HepG2 (cell line): ENCODE measurements around the gene DUSP16. TPM values are rescaled to one million over a fixed set of nuclear protein-coding genes. Genes with fewer than 3 reads are reported as not detected.

Experiments used
- ATF7 ChIP-seq, 2 experiments: fragments of 450-650 bp in 1 of 2; sonication (generic) in 1 of 2; formaldehyde crosslinking in 1 of 2; IDR thresholded peaks; 2 replicates each; pipeline versions ENCODE4 v1.4.0 to v1.6.1; 2016 to 2020; ENCODE audit warnings: antibody characterized with exemption in 1 of 2, mild to moderate bottlenecking in 1 of 2, missing genetic modification reagents in 1 of 2
- CEBPG ChIP-seq: IDR thresholded peaks from 2 replicates; pipeline ENCODE4 v1.6.1; 2016
- CREB1 ChIP-seq, 2 experiments: fragments of 450-650 bp in 1 of 2; IDR thresholded peaks; 2 replicates each; pipeline ENCODE4 v1.6.1; 2016 to 2017; ENCODE audit warnings: control low read depth in 1 of 2, mild to moderate bottlenecking in 1 of 2, missing compliant biosample characterization in 1 of 2, missing genetic modification characterization in 1 of 2
- DNMT1 ChIP-seq: sonication (generic); formaldehyde crosslinking; IDR thresholded peaks from 2 replicates; pipeline ENCODE4 v1.5.1; 2020; ENCODE audit warnings: mild to moderate bottlenecking, missing genetic modification reagents
- FOSL2 ChIP-seq: sonication (generic); formaldehyde crosslinking; IDR thresholded peaks from 2 replicates; pipeline ENCODE4 v1.4.0; 2020; ENCODE audit warnings: missing genetic modification reagents
- HMGXB3 ChIP-seq: sonication (generic); formaldehyde crosslinking; IDR thresholded peaks from 2 replicates; pipeline ENCODE4 v1.4.0; 2020; ENCODE audit warnings: missing genetic modification reagents, borderline replicate concordance
- MAFF ChIP-seq: IDR thresholded peaks from 2 replicates; pipeline ENCODE4 v1.6.1; 2011; ENCODE audit warnings: low read depth, low read length, improper control_type of control experiment
- MEIS1 ChIP-seq: sonication (generic); formaldehyde crosslinking; IDR thresholded peaks from 2 replicates; pipeline ENCODE4 v1.9.0; 2021; ENCODE audit warnings: mild to moderate bottlenecking, missing genetic modification reagents, moderate library complexity, borderline replicate concordance
- MIER2 ChIP-seq: IDR thresholded peaks from 2 replicates; pipeline ENCODE4 v1.6.1; 2016; ENCODE audit warnings: missing biosample characterization, missing genetic modification reagents
- MIER3 ChIP-seq: IDR thresholded peaks from 2 replicates; pipeline ENCODE4 v1.6.1; 2016; ENCODE audit warnings: missing compliant biosample characterization, borderline replicate concordance
- MYC ChIP-seq: sonication (generic); formaldehyde crosslinking; IDR thresholded peaks from 2 replicates; pipeline ENCODE4 v1.9.0; 2021; ENCODE audit warnings: missing genetic modification reagents, borderline replicate concordance
- NFKBIZ ChIP-seq: IDR thresholded peaks from 2 replicates; pipeline ENCODE4 v1.6.1; 2018; ENCODE audit warnings: missing genetic modification reagents, missing compliant biosample characterization
- NR2F1 ChIP-seq, 2 experiments: fragments of 450-650 bp in 1 of 2; formaldehyde crosslinking in 1 of 2; IDR thresholded peaks; 2 replicates each; pipeline versions ENCODE4 v1.5.0 to v1.6.1; 2016 to 2020; ENCODE audit warnings: mild to moderate bottlenecking in 1 of 2, missing compliant biosample characterization in 1 of 2, missing genetic modification reagents in 1 of 2, moderate library complexity in 1 of 2
- SRF ChIP-seq: IDR thresholded peaks from 2 replicates; pipeline ENCODE4 v1.6.1; 2011; ENCODE audit warnings: mild to moderate bottlenecking, low read depth, low read length, moderate library complexity
- ZMYM3 ChIP-seq: sonication (generic); formaldehyde crosslinking; IDR thresholded peaks from 2 replicates; pipeline ENCODE4 v1.5.1; 2020; ENCODE audit warnings: mild to moderate bottlenecking, missing genetic modification reagents
- ZNF431 ChIP-seq: sonication (generic); formaldehyde crosslinking; IDR thresholded peaks from 2 replicates; pipeline ENCODE4 v1.9.0; 2022; ENCODE audit warnings: missing genetic modification reagents, low read depth, mild to moderate bottlenecking, borderline replicate concordance
- ZNF580 ChIP-seq: IDR thresholded peaks from 2 replicates; pipeline ENCODE4 v1.6.1; 2016; ENCODE audit warnings: low read depth, borderline replicate concordance
- ZNF652 ChIP-seq: IDR thresholded peaks from 2 replicates; pipeline ENCODE4 v1.6.1; 2016; ENCODE audit warnings: low read depth, borderline replicate concordance
- ZNF747 ChIP-seq: sonication (generic); formaldehyde crosslinking; IDR thresholded peaks from 2 replicates; pipeline ENCODE4 v1.8.1; 2023; ENCODE audit warnings: missing genetic modification reagents, mild to moderate bottlenecking, borderline replicate concordance
- ZNF839 ChIP-seq: sonication (generic); formaldehyde crosslinking; IDR thresholded peaks from 2 replicates; pipeline ENCODE4 v1.4.0; 2020; ENCODE audit warnings: missing genetic modification reagents, mild to moderate bottlenecking, borderline replicate concordance
- ZSCAN12 ChIP-seq: sonication (generic); formaldehyde crosslinking; IDR thresholded peaks from 2 replicates; pipeline ENCODE4 v1.9.0; 2021; ENCODE audit warnings: mild to moderate bottlenecking, missing genetic modification reagents
- polyA plus RNA-seq, 8 experiments: library from polyadenylated mRNA; depleted of rRNA in 3 of 8; stranded (reverse) in 7 of 8; unstranded in 1 of 8; fragments of >200 nt; fragmentation: Illumina TruSeq in 4 of 8; extraction: Trizol in 4 of 8; gene quantifications; 2 replicates each; pipeline versions ENCODE4 v1.2.1 to v1.2.3, GENCODE V29; 2011 to 2016; ENCODE audit warnings: low read depth in 4 of 8, missing spikeins in 1 of 8, mixed read lengths in 1 of 8; ENCODE audit not compliant: insufficient read depth in 1 of 8
- total RNA-seq, 5 experiments: library from RNA; depleted of rRNA; stranded (reverse); fragments of >200 nt; fragmentation: Illumina TruSeq; extraction: Trizol; gene quantifications; 2 replicates each; pipeline ENCODE4 v1.2.3, GENCODE V29; 2016; ENCODE audit warnings: low read depth in 1 of 5
- TF ChIP-seq, protein P1 (sequence below), 2 experiments: IDR thresholded peaks; 2 replicates each; pipeline ENCODE4 v1.6.1; 2011 to 2012; ENCODE audit warnings: low read length in 2 of 2, borderline replicate concordance in 1 of 2, low read depth in 1 of 2, mild to moderate bottlenecking in 1 of 2, moderate library complexity in 1 of 2

DUSP16 gene
- total and polyA plus RNA-seq, 2 of the 13 experiments (the other 11 are each of a cell fraction or from before 2014, with no cell fraction given), result 45.7 to 46.6 TPM

DNA sequence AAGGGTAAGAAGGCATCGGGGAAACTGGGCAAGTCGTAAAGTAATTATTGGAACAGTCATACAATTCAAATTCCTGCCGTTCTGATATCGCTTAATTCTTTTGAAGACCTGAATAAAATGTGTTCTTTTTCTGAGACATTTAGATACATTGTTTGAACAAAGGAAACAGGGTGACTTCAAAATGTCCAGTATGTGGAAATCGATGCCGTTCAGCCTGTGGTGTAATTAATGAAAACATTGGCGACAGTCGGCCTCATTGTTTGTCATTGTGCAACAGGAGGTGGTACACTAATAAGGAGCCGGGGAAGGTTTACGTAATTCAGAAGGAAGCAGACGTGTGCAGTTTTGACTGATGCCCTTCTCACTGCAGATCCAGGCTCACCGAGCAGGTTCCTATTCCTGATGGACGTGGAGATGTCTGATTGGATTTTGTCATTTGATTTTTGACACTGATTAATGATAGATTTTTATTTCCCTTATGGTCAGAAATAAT is 113.1 kb downstream of the DUSP16 start (continued):
- TF ChIP-seq ATF7 (IDR thresholded peaks at IDR 0.05), result peak; percentile 54; the same call in 1 of the 2 replicates
- TF ChIP-seq ATF7 (CRISPR knock-in tag; IDR thresholded peaks at IDR 0.05), result peak; percentile 84; the same call in 1 of the 2 replicates
- TF ChIP-seq ZNF747 (CRISPR knock-in tag), result no peak
- peak; percentile 13; the same call in 1 of the 2 replicates for TF ChIP-seq ZNF652 (CRISPR knock-in tag)
- no peak for TF ChIP-seq HMGXB3 (CRISPR knock-in tag)
- TF ChIP-seq, protein P1, sequence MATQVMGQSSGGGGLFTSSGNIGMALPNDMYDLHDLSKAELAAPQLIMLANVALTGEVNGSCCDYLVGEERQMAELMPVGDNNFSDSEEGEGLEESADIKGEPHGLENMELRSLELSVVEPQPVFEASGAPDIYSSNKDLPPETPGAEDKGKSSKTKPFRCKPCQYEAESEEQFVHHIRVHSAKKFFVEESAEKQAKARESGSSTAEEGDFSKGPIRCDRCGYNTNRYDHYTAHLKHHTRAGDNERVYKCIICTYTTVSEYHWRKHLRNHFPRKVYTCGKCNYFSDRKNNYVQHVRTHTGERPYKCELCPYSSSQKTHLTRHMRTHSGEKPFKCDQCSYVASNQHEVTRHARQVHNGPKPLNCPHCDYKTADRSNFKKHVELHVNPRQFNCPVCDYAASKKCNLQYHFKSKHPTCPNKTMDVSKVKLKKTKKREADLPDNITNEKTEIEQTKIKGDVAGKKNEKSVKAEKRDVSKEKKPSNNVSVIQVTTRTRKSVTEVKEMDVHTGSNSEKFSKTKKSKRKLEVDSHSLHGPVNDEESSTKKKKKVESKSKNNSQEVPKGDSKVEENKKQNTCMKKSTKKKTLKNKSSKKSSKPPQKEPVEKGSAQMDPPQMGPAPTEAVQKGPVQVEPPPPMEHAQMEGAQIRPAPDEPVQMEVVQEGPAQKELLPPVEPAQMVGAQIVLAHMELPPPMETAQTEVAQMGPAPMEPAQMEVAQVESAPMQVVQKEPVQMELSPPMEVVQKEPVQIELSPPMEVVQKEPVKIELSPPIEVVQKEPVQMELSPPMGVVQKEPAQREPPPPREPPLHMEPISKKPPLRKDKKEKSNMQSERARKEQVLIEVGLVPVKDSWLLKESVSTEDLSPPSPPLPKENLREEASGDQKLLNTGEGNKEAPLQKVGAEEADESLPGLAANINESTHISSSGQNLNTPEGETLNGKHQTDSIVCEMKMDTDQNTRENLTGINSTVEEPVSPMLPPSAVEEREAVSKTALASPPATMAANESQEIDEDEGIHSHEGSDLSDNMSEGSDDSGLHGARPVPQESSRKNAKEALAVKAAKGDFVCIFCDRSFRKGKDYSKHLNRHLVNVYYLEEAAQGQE (IDR thresholded peaks at IDR 0.05; ENCODE audit: borderline replicate concordance in 1 of 2, low read depth in 1 of 2, low read length in 2 of 2), result peak in 1 of 2 experiments; percentile 60; a peak in 1 of 4 replicates
- TF ChIP-seq MAFF, result peak; percentile 73
- TF ChIP-seq DNMT1 (CRISPR knock-in tag), result no peak
- TF ChIP-seq MIER2 (CRISPR knock-in tag), result peak; percentile 79; the same call in 1 of the 2 replicates
- peak; percentile 96; the same call in 1 of the 2 replicates for TF ChIP-seq NFKBIZ
- peak; percentile 90 for TF ChIP-seq MIER3 (CRISPR knock-in tag)
- peak; percentile 71; the same call in 1 of the 2 replicates for TF ChIP-seq SRF
- peak; percentile 63; the same call in 1 of the 2 replicates for TF ChIP-seq ZNF580
- TF ChIP-seq MEIS1, result 0 out of 2 replicates have a peak, but pooled peaks have one; percentile 30
- TF ChIP-seq MYC (CRISPR knock-in tag), result 0 out of 2 replicates have a peak, but pooled peaks have one; percentile 34
- peak; percentile 17; the same call in 1 of the 2 replicates for TF ChIP-seq CREB1 (IDR thresholded peaks at IDR 0.05)
- TF ChIP-seq CREB1 (CRISPR knock-in tag; IDR thresholded peaks at IDR 0.05), result peak; percentile 87
- TF ChIP-seq FOSL2, result peak; percentile 92
- TF ChIP-seq NR2F1 (CRISPR knock-in tag; IDR thresholded peaks at IDR 0.05), result peak; percentile 34 to 48; a peak in 3 of 4 replicates
- TF ChIP-seq ZNF839, result no peak
- peak; percentile 25; the same call in 1 of the 2 replicates for TF ChIP-seq ZMYM3
- peak; percentile 42; the same call in 1 of the 2 replicates for TF ChIP-seq ZNF431 (CRISPR knock-in tag)
- TF ChIP-seq ZSCAN12, result no peak
- peak; percentile 99 for TF ChIP-seq CEBPG (CRISPR knock-in tag)
